ENCODE measurements around the gene USH1C.

The USH1C gene

DNA sequence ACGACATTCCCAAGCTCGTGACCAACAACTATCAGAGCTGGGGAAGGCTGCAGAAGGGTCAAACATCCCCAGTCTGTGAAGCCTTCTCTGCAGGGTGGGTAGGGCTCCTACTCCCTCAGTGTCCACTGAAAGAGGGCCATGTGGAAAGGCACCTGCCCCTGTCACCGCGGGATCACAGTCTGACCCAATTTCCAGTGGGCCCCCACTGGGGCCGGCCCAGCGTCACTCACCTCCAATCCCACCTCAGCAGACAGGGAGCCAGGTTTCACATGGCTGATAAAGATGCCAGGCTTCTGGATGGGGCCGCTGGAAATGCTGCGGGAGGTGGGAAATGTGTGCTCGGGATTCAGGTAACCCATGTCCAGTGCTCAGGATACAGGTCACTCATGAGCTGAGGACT is 20.0 kb downstream of the USH1C start:
- no peak for DNase-seq

DNA sequence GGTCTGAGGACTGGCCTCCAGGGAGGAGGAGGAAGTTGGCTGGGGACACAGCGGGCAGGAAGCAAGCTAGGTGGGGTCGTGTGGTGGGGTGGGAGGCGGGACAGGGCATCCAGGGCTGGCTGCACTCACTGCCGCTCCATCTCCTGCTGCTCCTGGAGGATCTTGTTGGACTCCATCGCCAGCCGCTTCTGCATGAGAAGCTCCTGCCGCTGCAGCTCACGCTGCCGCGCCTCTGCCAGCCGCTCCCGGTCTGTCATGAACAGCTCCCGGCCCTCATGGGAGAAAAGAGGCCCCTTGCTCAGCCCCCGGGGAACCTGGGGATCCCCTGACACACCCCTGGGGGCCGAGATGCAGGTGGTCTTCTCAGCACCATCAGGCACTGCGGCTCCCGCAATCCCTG is 21.6 kb downstream of the USH1C start:
- DNase-seq, result no peak

DNA sequence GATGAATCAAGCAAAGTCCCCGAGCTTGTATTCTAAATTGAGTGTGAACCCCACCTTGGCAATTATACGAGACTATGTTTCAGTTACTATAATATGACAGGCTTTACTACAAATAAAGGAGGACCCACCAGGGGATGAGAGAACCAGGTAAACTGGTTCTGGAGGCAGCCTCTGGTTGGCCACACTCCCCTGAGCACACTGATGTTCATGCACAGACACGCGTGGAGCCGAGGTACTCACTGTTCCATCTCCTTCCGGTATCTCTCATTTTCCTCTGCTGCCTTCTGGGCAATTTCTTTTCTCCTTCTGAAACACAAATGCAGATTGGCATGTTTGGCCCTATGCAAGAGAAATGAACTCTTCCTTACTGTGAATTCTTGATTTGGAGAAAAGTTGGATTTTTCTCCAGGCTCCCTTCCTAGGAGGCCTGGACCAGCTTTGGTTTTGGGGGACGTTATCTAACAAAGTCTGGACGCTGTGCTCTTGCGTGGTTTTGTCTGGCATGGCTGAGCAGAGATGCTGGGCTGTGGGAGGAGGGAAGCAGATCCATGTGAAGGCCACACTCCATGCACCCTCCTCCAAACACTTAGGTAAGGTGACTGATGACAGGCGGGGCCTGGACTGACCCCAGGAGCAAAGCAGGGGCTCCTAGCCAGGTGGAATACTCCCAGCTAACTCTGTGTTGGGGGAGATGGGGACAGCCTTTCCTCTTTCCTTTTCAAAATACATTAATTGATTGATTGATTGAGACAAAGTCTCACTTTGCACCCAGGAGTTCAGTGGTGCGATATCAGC is 22.9 kb downstream of the USH1C start:
- DNase-seq, result no peak

DNA sequence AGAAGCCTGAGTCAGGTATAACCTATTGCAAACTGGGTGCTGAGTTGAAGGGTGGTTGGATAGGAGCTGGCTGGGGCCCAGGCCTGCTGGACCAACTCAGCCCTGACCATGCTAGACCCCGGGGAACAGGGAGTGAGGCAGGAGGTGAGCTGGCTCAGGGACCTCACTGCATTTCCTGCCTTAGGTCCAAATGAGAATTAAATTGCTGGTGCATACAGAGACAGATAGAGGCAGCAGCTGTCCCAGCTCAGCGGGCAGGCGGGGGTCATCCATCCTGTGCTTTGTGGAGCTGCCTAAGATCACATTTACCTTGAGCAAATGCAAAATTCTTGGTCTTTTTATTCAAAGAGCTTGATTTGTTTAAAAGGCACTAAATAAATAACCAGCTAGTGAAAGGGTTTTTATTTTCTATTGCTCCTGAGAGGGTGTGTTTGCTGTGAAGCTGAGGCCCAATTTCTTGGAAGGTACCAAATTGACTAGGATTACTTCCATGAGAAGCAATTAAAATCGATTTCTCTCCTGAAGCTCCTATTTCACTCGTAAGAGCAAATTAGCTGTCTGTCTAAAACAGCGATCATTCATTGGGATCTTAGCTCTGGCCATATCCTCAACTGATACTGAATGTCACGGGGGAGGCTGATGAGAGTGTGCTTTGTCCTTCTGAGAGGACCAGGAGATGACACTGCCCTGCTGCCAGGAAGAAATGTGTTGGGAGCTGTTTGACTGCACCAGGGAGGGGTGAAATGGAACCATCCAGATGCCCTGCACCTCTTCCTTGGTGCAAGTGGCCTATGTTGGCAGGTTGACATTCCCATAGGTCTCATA is 24.9 kb downstream of the USH1C start:
- peak; percentile 93 for DNase-seq

DNA sequence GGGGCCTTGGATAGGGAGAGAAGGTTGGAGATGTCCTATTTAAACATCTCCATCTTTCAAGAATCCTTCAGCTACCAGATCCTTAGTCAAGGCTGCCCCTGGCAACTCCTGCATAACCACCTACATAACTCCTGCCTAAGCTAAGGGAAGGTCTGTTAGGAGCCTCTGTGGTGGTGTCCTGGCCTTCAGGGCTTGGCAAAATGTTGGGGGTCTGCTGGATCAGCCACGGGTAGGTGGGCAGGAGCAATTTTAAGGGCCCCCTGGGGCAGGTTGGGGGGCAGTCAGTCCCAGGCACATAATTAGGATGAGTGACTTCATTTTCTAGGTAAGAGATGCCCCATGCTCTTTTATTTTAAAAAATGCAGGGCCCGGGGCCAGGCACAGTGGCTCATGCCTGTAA is 25.9 kb downstream of the USH1C start:
- no peak for DNase-seq

DNA sequence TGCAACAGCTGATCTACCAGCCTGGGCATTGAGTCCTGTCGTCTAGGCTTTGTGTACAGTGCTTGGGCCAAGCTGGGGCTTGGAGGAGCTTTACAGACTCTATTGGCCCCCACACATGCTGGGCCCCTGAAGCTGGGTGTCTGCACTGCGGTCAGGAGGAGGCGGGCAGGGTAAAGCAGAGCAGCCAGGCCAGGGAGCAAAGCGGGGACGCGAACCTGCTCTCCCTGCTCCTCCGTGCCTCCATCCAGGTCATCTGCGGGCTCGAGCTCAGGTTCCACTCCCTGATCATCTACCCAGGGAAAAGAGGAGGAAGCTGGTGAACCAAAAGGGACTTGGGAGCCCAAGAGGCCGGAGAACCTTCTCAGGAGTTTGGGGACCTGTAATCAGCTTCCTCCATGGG is 27.0 kb downstream of the USH1C start:
- DNase-seq, result no peak

DNA sequence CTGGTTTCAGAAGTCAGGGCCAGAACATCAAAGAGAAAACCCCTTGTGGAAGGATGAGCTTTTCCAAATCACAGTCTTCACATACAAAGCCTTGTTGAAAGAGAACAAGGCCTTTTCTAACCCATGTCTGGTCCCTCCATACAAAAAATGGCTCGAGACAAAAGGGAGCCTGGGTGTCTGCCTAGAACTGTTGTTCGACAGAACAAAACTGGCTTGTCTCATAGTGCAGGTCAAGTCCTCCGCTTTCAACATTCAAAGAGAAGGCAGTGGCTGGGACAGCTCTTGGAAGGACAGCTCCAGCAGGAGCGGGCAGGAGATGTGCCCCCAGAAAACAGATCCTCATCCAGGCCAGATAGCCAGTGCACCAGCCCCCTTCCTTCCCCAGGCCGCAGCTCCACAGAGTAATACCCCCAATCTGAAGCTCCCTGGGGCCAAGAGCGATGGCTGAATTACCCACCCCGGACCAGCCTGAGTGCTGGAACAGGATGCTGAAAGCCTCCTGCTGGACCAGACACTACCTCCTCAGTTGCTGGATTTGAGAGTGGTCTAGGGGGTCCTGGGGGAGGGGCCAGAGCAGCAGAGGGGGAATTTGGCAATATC is 27.6 kb downstream of the USH1C start:
- no peak for DNase-seq

DNA sequence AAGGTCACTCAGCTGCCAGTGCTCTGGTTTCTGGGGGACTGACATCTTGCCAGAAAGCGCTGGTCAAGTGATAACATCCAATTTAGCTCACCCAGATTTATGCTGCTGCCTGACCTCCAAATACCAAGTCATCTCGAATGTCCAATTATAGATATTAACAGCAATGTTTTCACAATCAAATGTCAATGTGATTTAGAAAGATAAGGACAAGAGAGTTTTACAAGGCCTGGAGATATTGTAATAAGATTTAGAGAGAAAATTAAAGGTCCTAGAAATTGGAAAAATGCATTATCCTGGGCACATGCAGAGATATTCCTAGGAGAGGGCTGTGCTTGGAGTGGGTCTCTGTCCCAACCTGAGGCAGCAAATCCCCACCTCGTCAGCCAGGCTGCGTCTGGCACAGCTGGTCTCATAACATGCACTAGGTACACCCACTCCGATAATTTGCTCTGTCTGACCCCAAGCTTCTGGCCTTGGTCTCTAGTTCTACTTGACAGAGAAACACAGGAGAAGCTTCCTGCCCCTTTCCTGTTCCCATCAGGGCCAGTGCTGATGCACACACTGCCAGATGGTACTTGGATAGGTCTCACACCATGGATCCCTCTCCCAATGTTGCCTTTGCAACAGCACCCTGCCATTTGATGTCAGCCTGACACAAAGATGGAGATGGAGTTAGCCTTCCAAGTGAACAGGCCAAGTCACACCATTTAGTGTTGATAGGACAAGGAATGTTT is 28.6 kb downstream of the USH1C start:
- DNase-seq, result no peak

DNA sequence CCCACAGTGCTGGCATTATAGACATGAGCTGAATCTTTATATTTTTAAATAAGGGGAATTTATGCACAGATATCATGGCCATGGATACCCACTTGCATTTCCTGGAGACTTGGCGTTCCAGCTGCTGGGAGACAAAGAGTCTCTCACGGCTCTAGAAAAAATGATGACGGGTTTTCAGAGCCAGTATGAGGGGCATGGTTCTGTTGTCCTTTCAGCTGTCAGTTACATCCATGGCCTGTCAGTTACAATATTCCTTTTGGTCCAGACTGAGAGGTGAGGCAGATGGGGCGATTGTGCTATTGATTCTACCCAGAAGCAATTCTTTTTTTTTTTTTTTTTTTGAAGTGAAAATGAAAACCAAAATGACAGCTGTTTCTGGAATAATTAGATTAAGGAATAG is 29.7 kb downstream of the USH1C start:
- DNase-seq, result no peak

DNA sequence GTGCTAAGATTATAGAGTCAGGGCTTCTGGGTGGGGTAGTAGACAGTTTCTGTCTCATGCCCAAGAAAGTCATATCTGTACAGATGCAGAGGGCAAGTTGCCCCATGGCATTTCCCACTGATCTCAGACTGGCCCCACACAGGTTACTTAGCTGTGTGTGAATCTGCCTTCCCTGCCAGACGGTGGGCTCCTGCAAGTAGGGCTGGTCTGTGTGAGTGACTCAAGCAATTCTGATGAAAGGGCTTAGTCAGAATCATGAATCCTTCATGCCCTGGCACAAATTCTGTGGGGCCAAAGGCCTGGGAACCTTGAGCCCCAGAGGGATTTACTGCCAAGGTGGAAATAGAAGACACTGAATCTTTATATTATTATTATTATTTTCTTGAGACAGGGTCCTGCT is 30.4 kb downstream of the USH1C start:
- no peak for DNase-seq

DNA sequence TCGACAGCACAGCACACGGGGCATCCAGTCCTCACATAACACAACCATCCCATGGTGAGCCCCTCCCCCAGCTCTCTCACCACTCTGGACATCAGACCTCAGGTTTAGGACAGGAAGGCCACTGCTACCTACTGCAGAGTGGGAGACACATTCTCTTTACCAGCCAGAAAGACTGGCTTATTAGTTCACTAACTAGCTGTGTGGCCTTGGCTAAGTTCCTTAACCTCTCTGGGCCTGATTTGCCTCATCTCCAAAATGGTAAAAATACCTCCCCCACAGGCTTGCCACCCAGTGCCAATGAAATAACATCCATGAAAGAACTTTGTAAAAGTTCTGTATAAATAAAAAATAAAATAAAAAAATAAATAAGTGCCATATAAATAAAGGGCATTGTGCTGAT is 32.1 kb downstream of the USH1C start:
- no peak for DNase-seq

DNA sequence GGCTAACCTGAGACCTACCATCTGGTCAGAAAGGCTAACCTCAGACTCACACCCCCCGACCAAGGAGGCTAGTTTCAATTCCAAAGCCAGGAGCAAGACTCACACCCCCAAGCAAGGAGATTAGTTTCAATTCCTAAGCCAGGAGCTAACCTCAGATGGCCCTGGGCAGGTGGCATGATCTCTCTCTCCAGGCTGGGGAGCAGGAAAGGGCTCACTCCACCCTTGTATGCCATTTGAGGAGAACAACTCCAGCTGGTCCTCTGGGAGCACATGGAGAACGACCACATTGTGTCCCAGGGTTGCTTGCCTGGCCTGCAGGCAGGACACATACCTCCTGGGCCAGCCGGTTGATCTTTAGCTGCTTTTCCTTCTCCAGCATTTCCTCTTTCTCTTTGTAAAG is 32.6 kb downstream of the USH1C start:
- DNase-seq, result no peak

DNA sequence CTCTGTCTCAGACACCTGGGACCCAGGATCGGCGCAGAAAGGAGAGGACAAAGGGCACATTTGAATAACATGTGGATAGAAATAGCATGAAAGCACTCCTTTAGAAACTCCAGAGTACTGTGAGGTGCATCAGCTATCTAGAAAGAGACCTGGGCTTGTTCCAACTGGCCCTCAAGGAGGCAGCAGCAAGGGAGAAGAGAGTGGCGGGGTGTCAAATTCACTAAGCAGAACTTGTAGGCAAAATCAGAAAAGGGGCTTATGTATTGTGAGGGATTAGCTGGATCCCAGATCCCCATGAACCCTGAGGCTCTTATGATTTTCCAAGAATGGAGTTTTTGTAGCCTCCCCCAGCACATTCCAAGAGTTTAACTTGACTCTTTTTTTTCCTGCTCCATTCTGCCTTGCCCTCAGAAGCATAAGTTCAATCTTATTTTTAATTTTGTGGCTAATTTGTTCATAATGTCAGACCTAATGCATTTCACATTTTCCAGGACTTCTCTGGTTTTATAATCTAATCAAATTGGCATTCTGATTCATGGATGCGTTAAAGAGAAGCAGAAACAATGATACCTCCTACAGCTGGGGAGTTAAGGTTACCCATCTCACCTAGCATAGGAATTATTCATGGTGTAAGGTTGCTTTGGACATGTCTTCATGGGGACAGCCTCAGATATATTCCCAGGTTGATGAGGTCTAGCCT is 33.6 kb downstream of the USH1C start:
- DNase-seq, result no peak

DNA sequence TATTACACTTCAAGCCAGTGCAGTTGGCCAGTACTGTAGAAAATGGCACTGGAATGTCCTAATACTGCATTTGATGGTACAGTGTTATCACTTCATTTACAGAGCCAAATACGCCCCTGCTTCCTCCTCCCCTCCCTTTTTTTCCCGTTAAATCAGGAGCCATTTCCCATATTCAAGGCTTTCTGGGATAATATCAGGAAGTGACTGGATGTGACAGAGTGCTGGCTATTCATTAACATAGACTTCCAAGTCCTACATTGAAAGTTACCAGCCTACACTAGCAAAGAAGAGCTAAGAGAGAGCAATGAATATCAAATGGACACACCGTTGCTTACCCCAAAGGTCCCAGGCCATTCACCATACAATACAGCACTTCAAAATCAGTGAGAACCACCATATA is 35.4 kb downstream of the USH1C start:
- no peak for DNase-seq

DNA sequence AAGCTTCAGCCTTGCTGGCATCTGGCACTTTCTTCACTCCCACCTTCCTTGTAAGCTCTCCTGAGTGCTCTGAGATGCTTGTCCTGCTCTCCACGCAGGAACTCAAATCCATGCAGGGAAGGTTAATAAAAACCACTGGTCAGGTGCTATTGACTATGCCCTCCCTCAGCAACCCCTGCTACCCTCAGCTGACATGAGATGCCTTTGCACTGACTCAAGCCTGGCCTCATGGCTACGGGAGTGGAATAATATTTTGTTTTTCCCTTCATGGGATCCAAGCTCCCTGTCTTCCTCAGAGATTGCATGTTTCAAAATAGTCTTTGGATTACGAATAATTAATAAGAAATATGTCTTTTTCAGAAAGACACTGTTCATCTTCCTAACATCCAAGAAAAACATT is 35.9 kb downstream of the USH1C start:
- no peak for DNase-seq

DNA sequence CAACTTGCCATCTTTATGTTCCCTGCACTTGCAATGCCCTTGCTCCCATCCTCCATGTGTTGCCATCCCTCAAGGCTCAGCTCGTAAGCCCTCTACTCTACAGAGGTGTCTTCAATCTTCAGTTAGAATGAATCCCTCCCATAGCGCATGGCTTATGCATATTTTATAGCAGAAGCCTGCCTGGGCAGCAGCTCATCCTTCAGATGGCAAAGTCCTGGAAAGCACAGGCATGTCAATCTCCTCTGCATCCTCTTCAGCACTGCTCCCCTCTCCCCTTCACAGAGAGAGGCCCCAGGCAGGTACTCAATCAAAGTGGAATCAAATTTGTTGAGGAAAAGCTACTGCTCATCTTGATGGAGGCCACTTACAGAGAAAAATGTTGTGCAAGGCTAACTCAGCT is 36.4 kb downstream of the USH1C start:
- no peak for DNase-seq

DNA sequence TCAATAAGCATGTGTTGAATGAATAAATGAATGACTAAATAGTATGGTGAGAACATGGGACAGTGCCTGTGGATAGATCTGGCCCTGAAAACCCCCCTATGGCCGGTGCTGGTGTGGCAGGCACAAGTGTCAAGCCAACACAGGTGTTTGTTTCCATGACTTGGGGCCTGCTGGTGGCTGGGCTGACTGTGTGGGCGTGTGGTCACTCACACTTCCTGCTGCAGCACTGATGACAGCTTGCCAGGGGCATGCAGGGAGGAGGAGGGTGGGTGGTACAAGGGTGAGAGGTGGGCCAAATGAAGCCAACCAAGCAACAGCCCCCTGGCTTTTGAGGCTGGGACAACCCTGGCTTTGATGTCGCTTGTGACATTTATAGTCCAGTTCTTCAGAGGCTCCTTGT is 37.3 kb downstream of the USH1C start:
- no peak for DNase-seq

DNA sequence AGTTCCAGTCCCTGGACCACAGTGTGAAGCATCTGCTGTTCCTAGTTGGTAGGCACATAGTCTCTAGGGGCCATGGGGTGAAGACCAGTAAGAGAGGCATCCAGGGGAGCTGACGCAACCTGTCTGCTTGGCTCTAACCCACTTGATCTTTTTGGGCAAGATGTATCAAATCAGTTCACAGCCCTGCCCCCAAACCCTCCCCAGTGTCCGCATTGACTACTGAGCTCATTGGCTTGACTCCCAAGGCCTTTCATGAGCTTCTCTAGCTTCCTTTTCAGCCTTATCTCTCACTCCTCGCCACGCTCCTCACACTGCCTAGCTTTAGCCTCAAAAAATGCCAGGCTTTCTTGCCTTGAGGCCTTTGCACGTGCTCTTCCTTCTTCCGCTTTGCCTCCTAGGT is 37.9 kb downstream of the USH1C start:
- DNase-seq, result no peak

DNA sequence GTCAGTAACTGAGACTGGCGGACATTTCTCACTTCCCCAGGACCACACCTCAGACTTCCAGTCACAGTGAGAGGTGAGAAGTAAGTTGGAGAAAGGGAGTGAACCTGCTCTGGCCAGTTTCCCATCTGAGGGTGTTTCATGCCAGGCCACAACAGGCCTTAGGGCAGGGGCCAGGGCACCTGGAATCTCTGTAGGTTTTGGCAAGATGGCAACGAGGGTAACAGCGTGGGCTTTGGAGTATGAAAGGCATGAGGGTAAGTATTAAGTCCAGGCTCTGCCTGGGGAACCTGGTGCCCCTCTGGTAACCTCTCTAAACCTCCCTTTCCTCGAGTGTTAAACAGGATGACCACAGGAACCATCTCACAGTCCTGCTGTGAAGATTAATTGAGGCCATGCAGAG is 39.1 kb downstream of the USH1C start:
- no peak for DNase-seq

DNA sequence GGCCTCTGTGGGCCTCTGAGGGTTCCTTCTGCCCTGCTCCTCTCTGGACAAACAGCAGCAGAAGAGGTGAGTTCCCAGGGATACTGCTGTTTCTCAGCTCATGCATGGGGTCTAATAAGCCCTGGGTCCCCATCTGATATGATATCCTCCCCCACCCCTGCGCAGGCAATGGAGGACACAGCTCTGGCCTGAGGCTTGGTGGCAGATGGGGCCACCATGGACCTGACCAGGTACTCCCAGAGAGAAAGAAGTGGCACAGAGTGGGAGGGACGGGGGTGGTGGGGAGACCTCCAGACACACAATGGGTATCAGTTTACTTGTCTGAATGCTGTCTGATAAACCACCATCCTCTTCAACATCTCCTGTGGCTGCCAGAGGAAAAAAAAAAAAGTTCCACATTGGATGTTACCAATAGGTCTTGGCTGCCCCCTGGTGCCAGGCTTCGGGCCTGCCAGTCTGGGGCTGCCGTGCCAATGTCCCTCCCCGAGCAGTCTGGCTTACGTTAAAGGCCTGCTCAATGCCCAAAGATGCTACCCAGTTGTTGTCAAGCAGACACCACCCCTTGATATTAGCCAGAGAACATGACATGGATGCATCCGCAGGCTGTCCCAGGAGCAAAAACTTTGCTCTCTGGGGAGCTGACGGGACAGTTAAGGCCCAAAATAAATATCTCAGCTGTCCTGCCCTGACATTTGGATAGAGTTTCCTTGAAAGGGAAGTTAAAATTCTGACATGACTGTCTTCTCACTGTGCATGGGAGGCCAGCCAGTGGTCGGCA is 39.7 kb downstream of the USH1C start:
- peak; percentile 77 for DNase-seq

DNA sequence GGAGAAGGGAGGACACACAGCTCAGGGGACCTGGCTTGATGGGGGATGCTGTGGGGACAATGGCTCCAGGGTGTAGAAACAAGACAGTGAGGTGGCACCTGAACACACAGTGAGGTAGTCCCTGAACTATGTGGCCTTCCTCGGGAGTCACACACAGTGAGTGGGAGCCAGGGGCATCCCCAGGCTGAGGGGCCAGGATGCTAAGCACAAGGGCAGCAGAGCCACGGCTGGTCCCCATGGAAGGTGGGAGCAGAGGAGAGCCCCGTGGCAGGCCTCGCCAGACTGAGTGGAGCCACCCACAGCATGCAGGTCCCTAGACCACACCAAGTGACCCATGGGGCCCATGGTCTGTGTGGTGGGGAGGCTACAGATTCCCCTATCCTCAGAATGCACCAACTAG is 41.6 kb downstream of the USH1C start:
- DNase-seq, result no peak

DNA sequence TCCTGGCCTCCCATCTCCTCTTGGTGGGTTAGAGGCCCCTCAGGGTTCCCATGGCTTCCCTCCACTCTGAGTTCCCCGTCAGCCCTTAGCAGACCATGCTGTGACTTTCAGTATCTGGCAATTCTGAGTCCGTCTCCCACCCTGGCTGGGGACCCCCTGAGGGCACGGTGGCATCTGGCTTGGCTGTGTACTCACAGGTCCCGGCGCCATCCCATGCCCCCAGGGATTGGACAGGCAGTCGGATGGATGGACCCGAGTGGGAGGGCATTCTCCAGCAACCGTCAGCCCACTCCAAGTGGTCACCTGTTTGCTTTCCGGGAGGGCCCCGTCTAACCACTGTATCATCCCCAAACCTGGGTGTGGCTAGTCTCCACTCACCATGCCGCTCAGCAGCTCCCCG is 43.5 kb downstream of the USH1C start:
- DNase-seq, result no peak
